ENCODE results near the gene MOB1B.

Gene MOB1B

DNA sequence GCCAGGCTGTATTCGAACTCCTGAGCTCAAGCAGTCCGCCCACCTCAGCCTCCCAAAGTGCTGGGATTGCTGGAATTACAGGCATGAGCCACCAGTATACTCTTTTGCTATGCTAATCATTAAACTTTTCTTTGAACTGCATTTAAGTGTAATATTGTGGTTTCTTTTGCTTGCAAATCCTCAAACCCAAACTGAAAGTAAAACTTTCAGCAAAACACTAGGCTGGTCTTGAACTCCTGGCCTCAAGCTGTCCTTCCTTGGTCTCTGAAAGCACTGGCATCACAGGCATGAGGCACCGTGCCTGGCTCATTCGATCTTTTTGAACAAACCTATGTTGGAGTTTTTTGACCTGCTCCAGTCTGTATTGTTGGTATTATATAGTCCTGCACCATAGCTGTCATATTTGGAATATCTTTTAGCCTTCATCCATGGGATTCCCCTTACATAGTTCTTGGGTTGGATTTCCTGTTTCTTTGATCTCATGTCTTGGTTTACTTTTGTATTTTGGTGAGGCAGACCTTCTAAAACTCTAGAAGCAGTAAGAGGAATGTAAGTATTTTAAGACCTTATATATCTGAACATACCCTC is 34.1 kb downstream of the MOB1B start:
- Histone ChIP-seq H3K27ac (ENCODE audit: low read length) (no peak overlapping the region), H3K27me3 (replicated peaks; ENCODE audit: insufficient read depth, low read length) (no peaks in the 10 kb centered on the region), H3K9me2 (replicated peaks; ENCODE audit: insufficient read depth, low read length) (no peaks in the 10 kb centered on the region), H3K36me3 (replicated peaks; ENCODE audit: insufficient read depth, low read length) (no peaks in the 10 kb centered on the region), H4K20me1 (ENCODE audit: insufficient read depth, low read length) (no peaks in the 10 kb centered on the region), H2AFZ (ENCODE audit: low read length) (no peak overlapping the region), H3K4me3 (ENCODE audit: low read length) (no peak overlapping the region), H3K4me1 (ENCODE audit: low read length) (no peaks in the 10 kb centered on the region), H3K9me3 (replicated peaks; ENCODE audit: insufficient read depth, low read length) (no peaks in the 10 kb centered on the region), H3K79me2 (ENCODE audit: low read length) (no peaks in the 10 kb centered on the region), H3K9ac (ENCODE audit: low read length) (no peak overlapping the region), H3K4me2 (ENCODE audit: low read depth, low read length) (no peak overlapping the region), H3F3A (ENCODE audit: insufficient read depth, low read length) (no peaks in the 10 kb centered on the region)
- TF ChIP-seq EZH2phosphoT487 (IDR thresholded peaks at IDR 0.05; ENCODE audit: low read length): no peak
- no peak for TF ChIP-seq EZH2 (optimal IDR thresholded peaks at IDR 0.05; ENCODE audit: low read depth, low read length)
- no peak for TF ChIP-seq CTCF (IDR thresholded peaks at IDR 0.05; ENCODE audit: low read length)
- DNase-seq: no peak

DNA sequence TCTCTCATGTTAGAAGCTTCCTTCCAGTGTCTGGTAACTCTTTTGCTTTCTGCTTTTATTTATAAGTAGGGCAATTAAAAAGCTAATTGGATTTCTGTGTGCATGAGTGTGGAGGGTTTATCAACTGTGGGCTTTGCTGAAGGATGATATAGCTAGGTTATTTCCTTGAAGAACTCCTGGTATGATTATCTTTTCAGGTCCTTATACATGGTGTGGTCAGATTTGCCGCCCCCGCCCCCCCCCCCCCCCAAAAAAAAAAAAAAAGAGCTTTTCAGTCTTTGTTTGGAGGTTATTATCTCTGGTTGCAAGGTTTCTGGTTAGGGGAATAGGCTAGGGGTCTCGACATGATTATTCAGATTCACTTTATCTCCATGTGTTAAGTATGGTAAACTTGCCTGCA is 35.9 kb downstream of the MOB1B start:
- Histone ChIP-seq H3K4me1 (ENCODE audit: low read length) (no peaks in the 10 kb centered on the region), H3F3A (ENCODE audit: insufficient read depth, low read length) (no peaks in the 10 kb centered on the region), H2AFZ (ENCODE audit: low read length) (no peak overlapping the region), H3K9ac (ENCODE audit: low read length) (no peak overlapping the region), H3K9me2 (replicated peaks; ENCODE audit: insufficient read depth, low read length) (no peaks in the 10 kb centered on the region), H3K79me2 (ENCODE audit: low read length) (no peaks in the 10 kb centered on the region), H3K27me3 (replicated peaks; ENCODE audit: insufficient read depth, low read length) (no peaks in the 10 kb centered on the region), H3K9me3 (replicated peaks; ENCODE audit: insufficient read depth, low read length) (no peaks in the 10 kb centered on the region), H3K36me3 (replicated peaks; ENCODE audit: insufficient read depth, low read length) (no peaks in the 10 kb centered on the region), H3K4me2 (ENCODE audit: low read depth, low read length) (no peak overlapping the region), H4K20me1 (ENCODE audit: insufficient read depth, low read length) (no peaks in the 10 kb centered on the region), H3K4me3 (ENCODE audit: low read length) (no peak overlapping the region), H3K27ac (ENCODE audit: low read length) (no peak overlapping the region)
- no peak for DNase-seq
- TF ChIP-seq CTCF (IDR thresholded peaks at IDR 0.05; ENCODE audit: low read length) (no peak), EZH2phosphoT487 (IDR thresholded peaks at IDR 0.05; ENCODE audit: low read length) (no peak), EZH2 (optimal IDR thresholded peaks at IDR 0.05; ENCODE audit: low read depth, low read length) (no peak)

DNA sequence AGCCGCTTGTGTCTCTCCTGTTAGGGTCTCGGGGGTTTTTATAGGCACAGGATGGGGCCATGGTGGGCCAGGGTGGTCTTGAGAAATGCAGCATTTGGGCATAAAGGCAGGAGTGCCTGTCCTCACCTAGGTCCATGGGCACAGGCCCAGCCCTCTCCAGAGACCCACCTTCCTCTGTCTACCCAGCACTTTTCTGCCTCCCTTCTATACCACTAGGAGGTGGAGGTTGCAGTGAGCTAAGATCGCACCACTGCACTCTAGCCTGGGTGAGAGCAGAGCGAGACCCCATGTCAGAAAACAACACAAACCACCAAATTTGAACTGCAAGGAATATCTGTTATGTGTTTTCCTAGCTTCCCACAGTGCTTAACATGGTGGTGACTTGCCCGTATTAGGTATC is 38.0 kb downstream of the MOB1B start:
- no peak overlapping the region for H3K4me2 ChIP-seq (ENCODE audit: low read depth, low read length)
- no peak for DNase-seq
- 0 out of 2 replicates have a peak, but pooled peaks cover under 1% of the 10 kb centered on the region for H3K4me1 ChIP-seq (ENCODE audit: low read length)
- H3K27me3 ChIP-seq (replicated peaks; ENCODE audit: insufficient read depth, low read length): no peaks in the 10 kb centered on the region
- no peak overlapping the region for H2AFZ ChIP-seq (ENCODE audit: low read length)
- no peaks in the 10 kb centered on the region for H3K36me3 ChIP-seq (replicated peaks; ENCODE audit: insufficient read depth, low read length)
- H3K79me2 ChIP-seq (ENCODE audit: low read length): no peaks in the 10 kb centered on the region
- H4K20me1 ChIP-seq (ENCODE audit: insufficient read depth, low read length): no peaks in the 10 kb centered on the region
- no peaks in the 10 kb centered on the region for H3K9me2 ChIP-seq (replicated peaks; ENCODE audit: insufficient read depth, low read length)
- H3K4me3 ChIP-seq (ENCODE audit: low read length): no peak overlapping the region
- no peak overlapping the region for H3K27ac ChIP-seq (ENCODE audit: low read length)
- no peak for TF ChIP-seq EZH2phosphoT487 (IDR thresholded peaks at IDR 0.05; ENCODE audit: low read length)
- no peak for TF ChIP-seq EZH2 (optimal IDR thresholded peaks at IDR 0.05; ENCODE audit: low read depth, low read length)
- TF ChIP-seq CTCF (IDR thresholded peaks at IDR 0.05; ENCODE audit: low read length): no peak
- no peaks in the 10 kb centered on the region for H3F3A ChIP-seq (ENCODE audit: insufficient read depth, low read length)
- H3K9me3 ChIP-seq (replicated peaks; ENCODE audit: insufficient read depth, low read length): no peaks in the 10 kb centered on the region
- no peak overlapping the region for H3K9ac ChIP-seq (ENCODE audit: low read length)

All from MM.1S (cell line).